ENCODE results near the gene PRLH.

DNA sequence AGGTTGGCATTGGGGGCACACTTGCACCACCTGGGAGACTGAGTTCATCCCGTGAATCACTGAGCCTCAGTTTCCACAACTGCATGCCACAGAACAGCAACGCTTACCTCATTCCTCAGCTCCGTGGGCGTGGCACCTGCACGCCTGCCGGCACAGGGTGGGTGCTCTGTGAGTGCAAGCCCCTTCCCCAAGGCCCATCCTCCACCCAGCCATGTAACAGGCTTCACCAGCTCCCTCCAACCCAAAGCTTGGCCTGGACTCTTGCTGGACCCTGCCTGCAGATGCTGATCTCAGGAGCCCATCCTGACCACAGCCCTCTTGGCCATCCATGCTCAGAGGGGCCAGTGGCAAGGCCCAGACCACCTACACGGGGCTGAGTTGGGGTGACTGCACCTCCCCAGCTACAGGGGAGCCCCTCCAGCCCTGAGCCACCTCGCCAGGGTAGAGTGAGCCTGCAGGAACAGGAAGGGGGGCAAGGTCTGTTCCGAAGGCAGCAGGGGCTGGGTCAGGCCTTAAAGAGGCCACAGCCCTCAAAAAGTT is 1.8 kb downstream of the PRLH start:
- TF ChIP-seq, protein P1, sequence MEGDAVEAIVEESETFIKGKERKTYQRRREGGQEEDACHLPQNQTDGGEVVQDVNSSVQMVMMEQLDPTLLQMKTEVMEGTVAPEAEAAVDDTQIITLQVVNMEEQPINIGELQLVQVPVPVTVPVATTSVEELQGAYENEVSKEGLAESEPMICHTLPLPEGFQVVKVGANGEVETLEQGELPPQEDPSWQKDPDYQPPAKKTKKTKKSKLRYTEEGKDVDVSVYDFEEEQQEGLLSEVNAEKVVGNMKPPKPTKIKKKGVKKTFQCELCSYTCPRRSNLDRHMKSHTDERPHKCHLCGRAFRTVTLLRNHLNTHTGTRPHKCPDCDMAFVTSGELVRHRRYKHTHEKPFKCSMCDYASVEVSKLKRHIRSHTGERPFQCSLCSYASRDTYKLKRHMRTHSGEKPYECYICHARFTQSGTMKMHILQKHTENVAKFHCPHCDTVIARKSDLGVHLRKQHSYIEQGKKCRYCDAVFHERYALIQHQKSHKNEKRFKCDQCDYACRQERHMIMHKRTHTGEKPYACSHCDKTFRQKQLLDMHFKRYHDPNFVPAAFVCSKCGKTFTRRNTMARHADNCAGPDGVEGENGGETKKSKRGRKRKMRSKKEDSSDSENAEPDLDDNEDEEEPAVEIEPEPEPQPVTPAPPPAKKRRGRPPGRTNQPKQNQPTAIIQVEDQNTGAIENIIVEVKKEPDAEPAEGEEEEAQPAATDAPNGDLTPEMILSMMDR (conservative IDR thresholded peaks at IDR 0.05 in 1 of 2, IDR thresholded peaks at IDR 0.05 in 1 of 2; ENCODE audit: low read depth in 1 of 2, low read length in 2 of 2) = no peak
- no peak for TF ChIP-seq EZH2 (IDR thresholded peaks at IDR 0.05; ENCODE audit: low read length, missing control alignments)

All from fibroblast of lung (primary cell).